A549 (cell line): ENCODE measurements around the gene TGFBR2.

Experiments used
- EHMT2 ChIP-seq: fragments of 200-600 bp; sonication (generic); IDR thresholded peaks from 2 replicates; pipeline ENCODE4 v1.6.1; 2016; ENCODE audit warnings: antibody characterized with exemption, low read depth, mild to moderate bottlenecking, moderate library complexity
- HDAC2 ChIP-seq: fragments of 200-600 bp; sonication (generic); IDR thresholded peaks from 2 replicates; pipeline ENCODE4 v1.6.1; 2016
- HMGXB4 ChIP-seq: fragments of 250-450 bp; sonication (Bioruptor Pico); IDR thresholded peaks from 2 replicates; pipeline ENCODE4 v1.5.0; 2021; ENCODE audit warnings: mild to moderate bottlenecking, moderate library complexity, borderline replicate concordance
- JUN ChIP-seq, 2 experiments: fragments of >200 bp; sonication (Bioruptor Twin); formaldehyde crosslinking; IDR thresholded peaks; 2 replicates in 1 of 2; 3 replicates in 1 of 2; pipeline ENCODE4 v1.6.1; 2016 to 2017
- MYC ChIP-seq: IDR thresholded peaks from 2 replicates; pipeline ENCODE4 v1.6.1; 2012; ENCODE audit warnings: mild to moderate bottlenecking, inconsistent platforms, low read length, improper control_type of control experiment, borderline replicate concordance
- POLR2A ChIP-seq: IDR thresholded peaks from 2 replicates; pipeline ENCODE4 v1.6.1; 2012; ENCODE audit warnings: mild to moderate bottlenecking, low read length
- RFX5 ChIP-seq: fragments of 450-650 bp; IDR thresholded peaks from 2 replicates; pipeline ENCODE4 v1.7.1; 2014; ENCODE audit warnings: antibody characterized with exemption, mild to moderate bottlenecking, moderate library complexity
- TF ChIP-seq, protein P1 (sequence below): fragments of >200 bp; sonication (Bioruptor Twin); formaldehyde crosslinking; IDR thresholded peaks from 3 replicates; pipeline ENCODE4 v1.5.1; 2016
- TF ChIP-seq, protein P2 (sequence below): fragments of 150-350 bp; IDR thresholded peaks from 2 replicates; pipeline ENCODE4 v1.6.1; 2014; ENCODE audit warnings: low read depth, mild to moderate bottlenecking, low read length

DNA sequence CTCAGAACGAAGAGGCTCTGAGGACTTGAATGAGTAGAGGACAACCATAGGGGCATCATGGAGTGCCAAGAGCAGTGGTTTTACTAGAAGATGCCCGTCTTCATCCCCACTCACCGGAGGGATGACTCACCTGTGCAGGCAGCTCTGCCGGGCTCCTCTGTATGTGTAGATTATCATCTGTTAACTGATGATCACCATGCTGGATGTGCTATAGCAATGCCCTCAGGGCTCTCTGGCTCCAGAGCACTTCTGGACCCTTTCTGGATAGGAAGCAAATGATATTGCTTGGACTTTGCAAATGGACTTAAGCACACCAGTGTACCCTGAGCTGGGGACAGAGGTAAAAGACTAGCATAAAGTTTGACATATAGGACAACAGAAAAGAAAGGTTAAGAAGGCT, 10.2 kb upstream of the TGFBR2 start:
- TF ChIP-seq HMGXB4 (CRISPR knock-in tag), result no peak
- TF ChIP-seq, protein P1, sequence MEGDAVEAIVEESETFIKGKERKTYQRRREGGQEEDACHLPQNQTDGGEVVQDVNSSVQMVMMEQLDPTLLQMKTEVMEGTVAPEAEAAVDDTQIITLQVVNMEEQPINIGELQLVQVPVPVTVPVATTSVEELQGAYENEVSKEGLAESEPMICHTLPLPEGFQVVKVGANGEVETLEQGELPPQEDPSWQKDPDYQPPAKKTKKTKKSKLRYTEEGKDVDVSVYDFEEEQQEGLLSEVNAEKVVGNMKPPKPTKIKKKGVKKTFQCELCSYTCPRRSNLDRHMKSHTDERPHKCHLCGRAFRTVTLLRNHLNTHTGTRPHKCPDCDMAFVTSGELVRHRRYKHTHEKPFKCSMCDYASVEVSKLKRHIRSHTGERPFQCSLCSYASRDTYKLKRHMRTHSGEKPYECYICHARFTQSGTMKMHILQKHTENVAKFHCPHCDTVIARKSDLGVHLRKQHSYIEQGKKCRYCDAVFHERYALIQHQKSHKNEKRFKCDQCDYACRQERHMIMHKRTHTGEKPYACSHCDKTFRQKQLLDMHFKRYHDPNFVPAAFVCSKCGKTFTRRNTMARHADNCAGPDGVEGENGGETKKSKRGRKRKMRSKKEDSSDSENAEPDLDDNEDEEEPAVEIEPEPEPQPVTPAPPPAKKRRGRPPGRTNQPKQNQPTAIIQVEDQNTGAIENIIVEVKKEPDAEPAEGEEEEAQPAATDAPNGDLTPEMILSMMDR, result no peak
- TF ChIP-seq POLR2A, result no peak
- no peak for TF ChIP-seq EHMT2
- no peak for TF ChIP-seq RFX5
- TF ChIP-seq HDAC2, result no peak
- TF ChIP-seq, protein P2, sequence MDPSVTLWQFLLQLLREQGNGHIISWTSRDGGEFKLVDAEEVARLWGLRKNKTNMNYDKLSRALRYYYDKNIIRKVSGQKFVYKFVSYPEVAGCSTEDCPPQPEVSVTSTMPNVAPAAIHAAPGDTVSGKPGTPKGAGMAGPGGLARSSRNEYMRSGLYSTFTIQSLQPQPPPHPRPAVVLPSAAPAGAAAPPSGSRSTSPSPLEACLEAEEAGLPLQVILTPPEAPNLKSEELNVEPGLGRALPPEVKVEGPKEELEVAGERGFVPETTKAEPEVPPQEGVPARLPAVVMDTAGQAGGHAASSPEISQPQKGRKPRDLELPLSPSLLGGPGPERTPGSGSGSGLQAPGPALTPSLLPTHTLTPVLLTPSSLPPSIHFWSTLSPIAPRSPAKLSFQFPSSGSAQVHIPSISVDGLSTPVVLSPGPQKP, result no peak
- no peak for TF ChIP-seq MYC
- no peak for TF ChIP-seq JUN (IDR thresholded peaks at IDR 0.05)
